ENCODE results near the gene C6orf141. TPM values are rescaled to one million over a fixed set of nuclear protein-coding genes. Genes with fewer than 3 reads are reported as not detected.

The C6orf141 gene
- total RNA-seq, 2 donors from 2014 or later: 0.81 to 1.7 TPM

GRCh38 chr6:49519660-49520059, 30.8 kb upstream of the C6orf141 start:
- H3K27ac ChIP-seq (ENCODE audit: low read depth, low read length): no peak overlapping the region
- H3K4me3 ChIP-seq (ENCODE audit: low read length): no peak overlapping the region
- H3K27ac Mint-ChIP-seq: no peak overlapping the region
- no peaks in the 10 kb centered on the region for H3K27me3 ChIP-seq (ENCODE audit: control insufficient read depth, insufficient read depth, low read length, poor library complexity, severe bottlenecking)
- peaks cover 5% of the 10 kb centered on the region for H3K4me1 Mint-ChIP-seq
- H3K4me3 Mint-ChIP-seq: no peak overlapping the region
- no peak overlapping the region for H3K9ac ChIP-seq (ENCODE audit: extremely low read depth, low read length, poor library complexity, severe bottlenecking)
- no peaks in the 10 kb centered on the region for H3K9me3 ChIP-seq (ENCODE audit: control insufficient read depth, low read length)
- H3K27me3 Mint-ChIP-seq (ENCODE audit: insufficient read depth): peaks cover 4% of the 10 kb centered on the region
- no peaks in the 10 kb centered on the region for H3K9me3 Mint-ChIP-seq
- TF ChIP-seq, protein P1, sequence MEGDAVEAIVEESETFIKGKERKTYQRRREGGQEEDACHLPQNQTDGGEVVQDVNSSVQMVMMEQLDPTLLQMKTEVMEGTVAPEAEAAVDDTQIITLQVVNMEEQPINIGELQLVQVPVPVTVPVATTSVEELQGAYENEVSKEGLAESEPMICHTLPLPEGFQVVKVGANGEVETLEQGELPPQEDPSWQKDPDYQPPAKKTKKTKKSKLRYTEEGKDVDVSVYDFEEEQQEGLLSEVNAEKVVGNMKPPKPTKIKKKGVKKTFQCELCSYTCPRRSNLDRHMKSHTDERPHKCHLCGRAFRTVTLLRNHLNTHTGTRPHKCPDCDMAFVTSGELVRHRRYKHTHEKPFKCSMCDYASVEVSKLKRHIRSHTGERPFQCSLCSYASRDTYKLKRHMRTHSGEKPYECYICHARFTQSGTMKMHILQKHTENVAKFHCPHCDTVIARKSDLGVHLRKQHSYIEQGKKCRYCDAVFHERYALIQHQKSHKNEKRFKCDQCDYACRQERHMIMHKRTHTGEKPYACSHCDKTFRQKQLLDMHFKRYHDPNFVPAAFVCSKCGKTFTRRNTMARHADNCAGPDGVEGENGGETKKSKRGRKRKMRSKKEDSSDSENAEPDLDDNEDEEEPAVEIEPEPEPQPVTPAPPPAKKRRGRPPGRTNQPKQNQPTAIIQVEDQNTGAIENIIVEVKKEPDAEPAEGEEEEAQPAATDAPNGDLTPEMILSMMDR (conservative IDR thresholded peaks at IDR 0.05): no peak
- no peak for DNase-seq
- 94% methylated on average over 1 of the region's 1 CpG; no CpG with 5 or more reads in 1 of the 2 experiments for WGBS, 2 experiments (ENCODE audit: insufficient coverage in 1 of 2, insufficient read length in 1 of 2)
- no peaks in the 10 kb centered on the region for H3K36me3 Mint-ChIP-seq (ENCODE audit: low read depth)
- H3K36me3 ChIP-seq (ENCODE audit: control insufficient read depth, insufficient read depth, low read length): no peaks in the 10 kb centered on the region
- no peaks in the 10 kb centered on the region for H3K4me1 ChIP-seq (ENCODE audit: control insufficient read depth, insufficient read depth, low read length)

- H3K27me3 Mint-ChIP-seq (ENCODE audit: insufficient read depth): peaks cover 5% of the 10 kb centered on the region
- Histone ChIP-seq H3K9ac (ENCODE audit: extremely low read depth, low read length, poor library complexity, severe bottlenecking) (no peak overlapping the region), H3K4me3 (ENCODE audit: low read length) (no peak overlapping the region), H3K4me1 (ENCODE audit: control insufficient read depth, insufficient read depth, low read length) (no peaks in the 10 kb centered on the region), H3K36me3 (ENCODE audit: control insufficient read depth, insufficient read depth, low read length) (no peaks in the 10 kb centered on the region), H3K27ac (ENCODE audit: low read depth, low read length) (no peak overlapping the region), H3K27me3 (ENCODE audit: control insufficient read depth, insufficient read depth, low read length, poor library complexity, severe bottlenecking) (no peaks in the 10 kb centered on the region), H3K9me3 (ENCODE audit: control insufficient read depth, low read length) (no peaks in the 10 kb centered on the region)
- TF ChIP-seq, protein P1 (conservative IDR thresholded peaks at IDR 0.05): no peak
- H3K36me3 Mint-ChIP-seq (ENCODE audit: low read depth): no peaks in the 10 kb centered on the region
- H3K27ac Mint-ChIP-seq: no peak overlapping the region
- H3K4me3 Mint-ChIP-seq: no peak overlapping the region
- no peaks in the 10 kb centered on the region for H3K9me3 Mint-ChIP-seq
- no peak for DNase-seq
- peaks cover 5% of the 10 kb centered on the region for H3K4me1 Mint-ChIP-seq
- 82 to 90% methylated on average over 4 to 7 of the region's 7 CpGs for WGBS, 2 experiments (ENCODE audit: insufficient coverage in 1 of 2, insufficient read length in 1 of 2)
These were observed 27.5 kb upstream of the C6orf141 start for GRCh38 chr6:49522710-49523593.

DNA sequence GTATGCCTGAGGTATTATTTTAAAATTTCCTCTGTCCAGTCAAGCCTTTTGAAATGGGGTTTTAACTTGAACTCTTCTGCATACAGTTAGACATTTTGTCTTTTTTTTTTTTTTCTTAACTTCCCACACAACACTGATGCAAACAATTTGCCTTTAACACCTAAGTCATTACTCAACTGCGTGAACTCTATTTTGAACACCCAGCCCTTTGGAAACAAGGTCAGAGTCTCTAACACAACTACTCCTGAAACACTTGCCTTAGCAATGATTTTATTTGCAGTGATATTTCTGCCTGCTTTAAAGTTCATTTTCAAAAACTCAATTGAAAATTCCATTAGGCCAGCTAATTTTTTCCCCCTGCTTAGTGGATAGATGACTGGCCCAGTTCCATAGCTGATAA, 26.6 kb upstream of the C6orf141 start:
- 98 to 100% methylated on average over 1 of the region's 1 CpG for WGBS, 2 experiments (ENCODE audit: insufficient coverage in 1 of 2, insufficient read length in 1 of 2)
- H3K27me3 Mint-ChIP-seq (ENCODE audit: insufficient read depth): peaks cover 5% of the 10 kb centered on the region
- Histone ChIP-seq H3K4me1 (ENCODE audit: control insufficient read depth, insufficient read depth, low read length) (no peaks in the 10 kb centered on the region), H3K9ac (ENCODE audit: extremely low read depth, low read length, poor library complexity, severe bottlenecking) (no peak overlapping the region), H3K36me3 (ENCODE audit: control insufficient read depth, insufficient read depth, low read length) (no peaks in the 10 kb centered on the region), H3K27me3 (ENCODE audit: control insufficient read depth, insufficient read depth, low read length, poor library complexity, severe bottlenecking) (no peaks in the 10 kb centered on the region), H3K4me3 (ENCODE audit: low read length) (no peak overlapping the region), H3K27ac (ENCODE audit: low read depth, low read length) (no peak overlapping the region), H3K9me3 (ENCODE audit: control insufficient read depth, low read length) (no peaks in the 10 kb centered on the region)
- peaks cover 5% of the 10 kb centered on the region for H3K4me1 Mint-ChIP-seq
- H3K27ac Mint-ChIP-seq: no peak overlapping the region
- no peaks in the 10 kb centered on the region for H3K9me3 Mint-ChIP-seq
- no peaks in the 10 kb centered on the region for H3K36me3 Mint-ChIP-seq (ENCODE audit: low read depth)
- no peak for DNase-seq
- no peak overlapping the region for H3K4me3 Mint-ChIP-seq
- TF ChIP-seq, protein P1 (conservative IDR thresholded peaks at IDR 0.05): no peak
